Motor neuron (in vitro differentiated cells): ENCODE results near the gene PER1. TPM values are rescaled to one million over a fixed set of nuclear protein-coding genes. Genes with fewer than 3 reads are reported as not detected.

Source experiments
- ATAC-seq, 8 experiments: fragments of 200-7000 bp; cut with Tn5 transposase; replicated peaks in 6 of 8; 2 replicates each; pipeline ENCODE4 v1.8.0; 2021; ENCODE audit warnings: mild to moderate bottlenecking in 8 of 8, moderate library complexity in 8 of 8
- H3K27ac ChIP-seq, 2 donors: fragments of 250-450 bp; sonication (Bioruptor Pico); 2 replicates each; pipeline ENCODE4 v1.9.0; 2021; ENCODE audit warnings: antibody characterized with exemption in 2 of 2, mild to moderate bottlenecking in 2 of 2, moderate library complexity in 1 of 2
- H3K4me1 ChIP-seq, 2 donors: fragments of 250-450 bp; sonication (Bioruptor Pico); replicated peaks in 1 of 2; 2 replicates each; pipeline ENCODE4 v1.6.1; 2021; ENCODE audit warnings: antibody characterized with exemption in 2 of 2, mild to moderate bottlenecking in 2 of 2, moderate library complexity in 1 of 2
- H3K4me3 ChIP-seq, 5 donors: fragments of 250-450 bp; sonication (Bioruptor Pico); 2 replicates each; pipeline ENCODE4 v1.9.0; 2021; ENCODE audit warnings: antibody characterized with exemption in 5 of 5, mild to moderate bottlenecking in 5 of 5, moderate library complexity in 4 of 5
- WGBS, 10 experiments: fragments of 450-650 bp; shearing (Covaris generic); methylation state at CpG; one replicate each; pipeline ENCODE4 v1.0.0; 2022; 5-methylcytosine and 5-hydroxymethylcytosine counted together
- in situ Hi-C, 9 experiments: fragments of 400-800 bp; cut with MboI; loops; one replicate each; pipeline ENCODE4 v1.15.0; 2021; ENCODE audit warnings: low sequenced_read_pairs in 9 of 9, low pct_unique_long_range_greater_than_20kb in 2 of 9; ENCODE audit not compliant: unreplicated experiment in 9 of 9
- total RNA-seq, 8 experiments: library from RNA; unstranded; fragments of 300-600 nt; gene quantifications; 2 replicates each; pipeline versions ENCODE4 v1.2.3 to v1.2.4, GENCODE V29; 2022

Gene PER1, protein sequence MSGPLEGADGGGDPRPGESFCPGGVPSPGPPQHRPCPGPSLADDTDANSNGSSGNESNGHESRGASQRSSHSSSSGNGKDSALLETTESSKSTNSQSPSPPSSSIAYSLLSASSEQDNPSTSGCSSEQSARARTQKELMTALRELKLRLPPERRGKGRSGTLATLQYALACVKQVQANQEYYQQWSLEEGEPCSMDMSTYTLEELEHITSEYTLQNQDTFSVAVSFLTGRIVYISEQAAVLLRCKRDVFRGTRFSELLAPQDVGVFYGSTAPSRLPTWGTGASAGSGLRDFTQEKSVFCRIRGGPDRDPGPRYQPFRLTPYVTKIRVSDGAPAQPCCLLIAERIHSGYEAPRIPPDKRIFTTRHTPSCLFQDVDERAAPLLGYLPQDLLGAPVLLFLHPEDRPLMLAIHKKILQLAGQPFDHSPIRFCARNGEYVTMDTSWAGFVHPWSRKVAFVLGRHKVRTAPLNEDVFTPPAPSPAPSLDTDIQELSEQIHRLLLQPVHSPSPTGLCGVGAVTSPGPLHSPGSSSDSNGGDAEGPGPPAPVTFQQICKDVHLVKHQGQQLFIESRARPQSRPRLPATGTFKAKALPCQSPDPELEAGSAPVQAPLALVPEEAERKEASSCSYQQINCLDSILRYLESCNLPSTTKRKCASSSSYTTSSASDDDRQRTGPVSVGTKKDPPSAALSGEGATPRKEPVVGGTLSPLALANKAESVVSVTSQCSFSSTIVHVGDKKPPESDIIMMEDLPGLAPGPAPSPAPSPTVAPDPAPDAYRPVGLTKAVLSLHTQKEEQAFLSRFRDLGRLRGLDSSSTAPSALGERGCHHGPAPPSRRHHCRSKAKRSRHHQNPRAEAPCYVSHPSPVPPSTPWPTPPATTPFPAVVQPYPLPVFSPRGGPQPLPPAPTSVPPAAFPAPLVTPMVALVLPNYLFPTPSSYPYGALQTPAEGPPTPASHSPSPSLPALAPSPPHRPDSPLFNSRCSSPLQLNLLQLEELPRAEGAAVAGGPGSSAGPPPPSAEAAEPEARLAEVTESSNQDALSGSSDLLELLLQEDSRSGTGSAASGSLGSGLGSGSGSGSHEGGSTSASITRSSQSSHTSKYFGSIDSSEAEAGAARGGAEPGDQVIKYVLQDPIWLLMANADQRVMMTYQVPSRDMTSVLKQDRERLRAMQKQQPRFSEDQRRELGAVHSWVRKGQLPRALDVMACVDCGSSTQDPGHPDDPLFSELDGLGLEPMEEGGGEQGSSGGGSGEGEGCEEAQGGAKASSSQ (N-terminal part only)
- total RNA-seq, result 10 to 100 TPM; 12.2 to 51.5 (median 27.3) TPM

DNA sequence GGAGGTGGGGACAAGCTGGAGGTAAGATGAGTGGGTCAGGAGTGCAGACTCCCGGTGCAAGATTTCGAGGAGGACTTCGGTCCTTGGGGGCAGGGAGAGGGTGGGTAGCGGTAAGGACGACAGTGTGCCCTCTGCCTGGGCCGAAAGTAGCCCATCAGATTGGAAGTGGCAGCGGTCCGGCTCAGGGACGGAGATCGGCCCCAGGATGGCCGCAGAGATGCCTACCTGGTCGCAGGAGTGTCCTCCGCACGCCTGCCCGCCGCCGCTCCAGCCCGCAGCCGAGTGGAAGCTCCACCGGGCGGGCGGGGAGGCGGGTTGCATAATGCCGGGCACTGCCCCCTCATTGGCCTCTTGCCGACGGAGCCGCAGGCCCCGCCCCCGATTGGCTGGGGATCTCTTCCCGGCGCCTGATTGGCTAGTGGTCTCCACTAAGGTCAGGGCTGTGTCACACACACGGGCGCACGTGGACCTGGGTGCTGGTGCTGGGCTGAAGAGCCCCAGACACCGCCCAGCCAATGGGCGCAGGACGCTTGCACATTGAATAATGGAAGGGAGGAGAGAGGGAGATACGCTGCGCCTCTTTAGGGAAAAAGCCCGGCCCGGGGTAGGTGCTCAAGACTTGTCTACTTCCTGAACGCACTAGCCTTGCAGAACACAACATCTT is at the start of gene PER1:
Gene PER1 (minus strand): TSS at position 293 of the 664 bp plus-strand sequence. CDS start 1,698 bp downstream, outside the sequence.
- ATAC-seq, result peak; percentile 20 to 57 (median 54)
- peaks cover 23 to 33% of the 10 kb centered on the region in 2 donors for H3K4me1 ChIP-seq
- in situ Hi-C loops, result no loop called here
- H3K4me3 ChIP-seq, result peak within 1 kb of the TSS; percentile 48 to 66 (median 56)
- H3K27ac ChIP-seq, result peak within 1 kb of the TSS; percentile 86 to 99
- 0 to 3% (median 0%) methylated on average over 1 to 13 of the region's 42 CpGs; no CpG with 5 or more reads in 6 of the 10 experiments for whole genome bisulfite sequencing, 10 experiments

DNA sequence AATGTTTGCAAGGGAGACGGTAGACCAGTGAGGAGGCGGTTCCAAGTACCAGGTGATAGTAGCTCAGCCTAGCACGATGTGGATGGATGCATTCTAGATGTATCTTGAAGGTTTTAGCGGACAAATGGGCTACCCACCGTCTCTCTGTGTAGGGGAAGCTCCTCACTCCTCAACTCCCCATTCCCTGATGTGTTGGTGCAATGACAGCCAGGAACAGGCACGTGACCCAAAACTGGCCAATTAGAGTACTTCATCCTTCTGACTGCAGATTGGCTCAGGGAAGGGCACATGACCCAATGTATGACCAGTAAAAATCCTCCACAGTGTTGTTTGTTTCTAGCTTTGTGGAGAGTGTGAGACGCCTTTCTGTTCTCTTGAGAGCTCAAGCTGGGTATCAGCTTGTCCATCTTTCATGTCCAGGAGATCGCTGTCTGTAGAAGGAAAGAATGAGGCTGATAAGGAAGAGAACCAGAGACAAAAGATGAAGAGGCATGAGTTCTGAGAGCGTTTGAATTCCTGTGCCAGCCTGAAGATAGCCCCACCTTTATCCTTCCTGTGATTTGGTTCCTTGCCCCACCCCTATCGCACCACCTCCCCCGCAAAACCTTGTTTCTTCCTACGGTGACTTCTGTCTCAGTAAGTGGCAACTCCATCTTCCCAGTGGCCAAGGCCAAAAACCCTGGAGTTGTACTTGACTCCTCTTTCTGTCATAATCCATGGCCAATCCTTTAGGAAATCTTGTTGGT is 40.0 kb upstream of the PER1 start:
- ATAC-seq, result peak in 6 of 8 experiments; percentile 16 to 66 (median 60)
- H3K4me1 ChIP-seq, result peaks cover 7 to 16% of the 10 kb centered on the region in 2 donors
- 0 to 50% (median 8%) methylated on average over 1 to 8 of the region's 12 CpGs for WGBS, 10 experiments
- in situ Hi-C loops, result no loop called here
- H3K27ac ChIP-seq, result peak overlapping the region; percentile 74 to 85
- H3K4me3 ChIP-seq, result peak overlapping the region; percentile 29 to 40 (median 38)

DNA sequence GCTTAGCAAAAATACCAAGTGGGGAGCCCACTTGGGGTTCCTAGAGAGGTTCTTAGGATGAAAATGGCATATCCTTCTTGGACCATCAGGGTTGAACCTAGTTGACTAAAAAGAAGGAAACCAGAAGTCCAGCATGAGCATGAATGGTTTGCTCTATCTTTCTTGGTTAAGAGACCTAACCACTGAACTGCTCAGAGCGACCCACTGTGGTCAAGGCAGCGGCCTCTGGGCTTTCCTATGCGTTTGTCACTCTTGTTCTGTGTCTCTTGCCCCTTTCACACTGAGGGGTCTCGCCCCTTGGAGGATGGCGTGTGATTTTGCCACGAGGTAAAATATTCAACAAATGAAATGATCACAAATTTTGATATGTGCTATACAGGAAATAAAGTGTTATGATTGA is 38.3 kb upstream of the PER1 start:
- H3K4me1 ChIP-seq, result peaks cover 7 to 16% of the 10 kb centered on the region in 2 donors
- peak overlapping the region; percentile 1 to 45 for H3K27ac ChIP-seq
- WGBS, 10 experiments, result 6 to 90% (median 40%) methylated on average over 2 to 6 of the region's 6 CpGs; no CpG with 5 or more reads in 2 of the 10 experiments
- peak overlapping the region; percentile 78 to 99 (median 85) for H3K4me3 ChIP-seq
- no peak for ATAC-seq
- in situ Hi-C loops, result no loop called here

DNA sequence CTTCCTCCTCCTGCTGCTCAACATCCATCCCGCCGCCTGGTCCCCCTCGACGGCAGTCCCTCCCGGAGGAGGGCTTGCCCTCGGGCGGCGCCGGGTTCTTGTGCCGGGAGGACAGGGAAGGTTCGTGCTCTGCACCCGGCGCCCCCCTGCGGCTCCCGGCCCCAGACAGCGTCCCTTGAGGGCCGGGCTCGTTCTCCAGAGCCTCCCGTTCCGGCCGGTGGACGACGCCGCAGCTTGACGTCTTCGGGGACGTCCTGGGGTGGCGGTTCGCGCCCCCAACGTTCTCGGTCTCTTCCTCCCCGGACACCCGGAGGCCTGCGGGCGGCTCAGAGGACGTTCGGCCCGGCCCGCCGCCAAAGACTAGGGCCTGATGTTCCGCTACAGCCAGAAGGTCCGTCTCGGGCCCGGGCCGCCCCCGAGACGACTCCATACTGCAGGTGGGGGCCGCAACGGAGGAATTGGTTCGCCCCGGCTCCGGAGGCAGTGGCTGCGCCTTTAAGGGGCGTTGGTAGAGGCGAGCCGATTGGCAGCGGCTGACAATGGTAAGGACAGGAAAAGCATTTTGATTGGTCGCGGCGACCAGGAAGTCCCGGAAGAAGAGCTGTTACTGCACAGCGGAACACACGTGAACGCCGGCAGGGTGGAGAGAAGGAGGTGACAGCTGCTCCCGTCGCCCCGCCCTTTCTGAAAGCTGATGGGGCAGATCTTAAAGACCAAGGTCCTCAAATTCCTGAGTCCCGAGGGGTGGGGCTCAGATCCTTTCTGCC is 37.7 kb upstream of the PER1 start, which contains the start of gene BORCS6:
Gene BORCS6 (minus strand): TSS at position 470 of the 767 bp plus-strand sequence. CDS start 40 bp downstream, at position 430.
- Histone ChIP-seq H3K27ac (peak within 1 kb of the TSS; percentile 83 to 87), H3K4me1 (peaks cover 7 to 16% of the 10 kb centered on the region in 2 donors), H3K4me3 (peak within 1 kb of the TSS; percentile 78 to 99 (median 85))
- in situ Hi-C loops, result no loop called here
- WGBS, 10 experiments, result 0 to 2% (median 0%) methylated on average over 1 to 10 of the region's 70 CpGs; no CpG with 5 or more reads in 6 of the 10 experiments
- peak; percentile 46 to 64 (median 58) for ATAC-seq

DNA sequence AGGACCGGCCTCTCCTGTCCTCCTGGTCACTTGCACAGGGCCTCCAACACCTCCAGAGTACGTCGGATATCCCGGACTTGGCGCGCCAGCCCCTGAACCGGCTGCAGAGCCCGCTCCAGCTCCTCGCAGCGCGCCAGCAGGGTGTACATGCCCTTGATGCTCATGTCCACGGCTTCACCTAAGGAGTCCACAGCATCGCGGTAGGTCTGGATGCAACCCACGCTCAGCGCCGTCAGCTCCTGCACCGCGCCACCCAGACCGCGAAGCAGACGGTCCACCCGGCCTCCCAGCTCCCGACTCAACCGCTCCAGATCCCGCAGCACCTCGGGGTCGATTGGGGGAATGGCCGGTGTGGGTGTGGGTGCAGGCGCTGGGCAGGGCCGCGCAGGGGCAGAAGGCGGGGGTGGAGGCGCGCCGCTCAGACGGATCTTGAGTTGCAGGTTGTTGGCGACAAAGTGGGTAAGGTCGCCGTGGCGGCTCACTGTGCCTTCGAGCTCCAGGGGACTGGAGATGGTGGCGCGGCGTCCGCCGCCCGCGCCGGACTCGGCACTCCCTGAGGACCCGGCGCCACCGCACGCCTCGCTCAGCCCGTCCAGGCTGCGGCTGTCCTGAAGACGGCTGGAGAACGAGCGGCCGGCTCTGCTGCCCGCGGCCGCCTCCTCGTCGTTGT is 37.0 kb upstream of the PER1 start:
- ATAC-seq, result no peak
- 10 to 42% (median 40%) methylated on average over 2 to 3 of the region's 67 CpGs; no CpG with 5 or more reads in 7 of the 10 experiments for WGBS, 10 experiments
- in situ Hi-C loops, result no loop called here
- H3K4me3 ChIP-seq, result peak overlapping the region; percentile 78 to 99 (median 85)
- peak overlapping the region; percentile 83 to 87 for H3K27ac ChIP-seq
- peaks cover 7 to 16% of the 10 kb centered on the region in 2 donors for H3K4me1 ChIP-seq

DNA sequence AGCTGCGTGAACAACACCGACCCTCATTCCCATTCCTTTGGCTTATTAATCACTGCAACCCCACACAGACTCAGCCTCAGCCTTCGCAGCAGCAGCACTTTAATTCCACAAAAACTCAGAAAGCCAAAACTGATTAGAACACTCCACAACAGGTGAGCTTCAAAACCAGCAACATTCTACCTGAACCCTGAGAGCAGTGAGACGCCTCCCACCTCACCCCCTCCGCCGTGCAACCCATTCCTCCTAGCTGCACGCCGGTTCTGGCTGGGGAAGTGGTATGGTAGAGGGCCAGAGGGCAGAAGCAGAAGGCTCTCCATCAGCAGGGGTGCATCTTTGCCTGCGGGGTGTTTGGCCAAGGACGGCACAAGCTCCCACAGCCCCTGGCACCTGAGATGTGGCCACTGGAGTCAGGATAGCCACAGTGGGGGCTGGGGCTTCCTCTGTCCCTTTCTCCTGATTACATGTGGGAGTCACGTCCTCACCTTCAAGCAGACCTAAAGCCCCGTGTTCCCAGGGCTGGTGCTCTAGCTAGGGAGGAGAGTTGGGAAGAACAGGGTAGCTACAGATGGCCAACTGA is 36.1 kb upstream of the PER1 start:
- in situ Hi-C loops, result no loop called here
- Histone ChIP-seq H3K4me3 (peak overlapping the region; percentile 78 to 99 (median 85)), H3K4me1 (peaks cover 7 to 16% of the 10 kb centered on the region in 2 donors), H3K27ac (no peak overlapping the region)
- ATAC-seq, result no peak
- 40 to 41% methylated on average over 4 to 5 of the region's 12 CpGs; no CpG with 5 or more reads in 8 of the 10 experiments for WGBS, 10 experiments

DNA sequence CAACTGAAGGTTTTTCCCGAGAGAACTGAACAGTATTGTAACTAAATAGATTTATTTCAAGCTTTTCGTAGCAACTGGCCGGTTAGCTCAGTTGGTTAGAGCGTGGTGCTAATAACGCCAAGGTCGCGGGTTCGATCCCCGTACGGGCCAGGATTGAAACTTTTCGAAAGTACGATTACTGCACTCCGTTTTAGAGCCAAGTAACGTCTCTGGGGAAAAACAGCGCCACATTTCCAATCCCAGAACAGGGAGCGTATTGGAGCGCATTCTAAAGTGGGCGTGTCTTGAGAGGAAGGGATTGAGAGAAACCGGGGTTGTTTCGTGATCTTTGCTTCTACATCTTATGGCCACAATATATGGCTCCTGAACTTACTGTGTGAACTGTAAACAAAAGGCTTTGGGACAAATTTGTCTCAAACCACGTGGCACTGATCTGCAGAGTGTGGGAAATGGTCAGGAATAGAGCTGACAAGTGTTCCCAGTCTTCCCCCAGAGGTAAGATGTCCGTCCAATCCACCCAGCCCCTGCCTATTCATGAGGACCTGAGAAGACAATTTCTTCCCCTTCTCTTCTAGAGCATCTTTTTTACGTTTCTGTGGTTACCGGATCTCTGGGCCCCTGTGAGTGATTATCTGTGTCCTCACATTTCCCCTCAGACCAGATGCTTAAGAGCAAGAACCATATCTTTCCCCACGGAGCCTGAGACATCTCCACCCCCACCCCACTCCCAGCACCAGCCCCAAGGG is 35.5 kb upstream of the PER1 start:
- Histone ChIP-seq H3K4me1 (peaks cover 7 to 14% of the 10 kb centered on the region in 2 donors), H3K27ac (peak overlapping the region in 1 of 2 donors; percentile 88), H3K4me3 (peak overlapping the region; percentile 78 to 99 (median 85))
- ATAC-seq, result peak; percentile 37 to 57 (median 46)
- WGBS, 10 experiments, result 0 to 3% (median 1%) methylated on average over 4 to 24 of the region's 25 CpGs; no CpG with 5 or more reads in 1 of the 10 experiments
- in situ Hi-C loops, result no loop called here

DNA sequence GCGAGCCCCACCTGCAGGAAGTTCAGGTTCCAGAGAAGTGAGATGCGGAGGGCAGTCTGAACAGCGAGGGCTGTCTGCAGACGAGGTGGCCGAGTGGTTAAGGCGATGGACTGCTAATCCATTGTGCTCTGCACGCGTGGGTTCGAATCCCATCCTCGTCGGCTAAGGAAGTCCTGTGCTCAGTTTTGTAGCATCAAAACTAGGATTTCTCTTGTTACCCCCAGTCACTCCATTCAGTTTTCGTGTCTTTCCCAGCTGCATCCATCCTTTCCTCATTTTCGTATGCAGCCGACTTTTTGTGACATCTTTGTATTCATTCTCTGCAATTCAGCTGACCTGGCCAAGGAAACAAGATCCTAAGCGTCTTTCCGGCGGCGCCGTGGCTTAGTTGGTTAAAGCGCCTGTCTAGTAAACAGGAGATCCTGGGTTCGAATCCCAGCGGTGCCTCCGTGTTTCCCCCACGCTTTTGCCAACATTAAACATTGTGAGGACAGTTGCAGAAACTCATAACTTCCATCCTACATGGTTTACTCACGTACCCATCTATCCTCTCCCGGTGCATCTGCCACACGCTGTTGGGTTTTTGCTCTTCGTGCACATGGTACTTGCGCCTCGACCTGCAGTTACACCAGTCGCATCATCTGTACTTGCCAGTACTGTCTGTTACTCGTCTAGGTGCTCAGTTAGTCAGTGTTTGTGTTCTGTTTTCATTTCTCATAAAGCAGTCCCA is 34.7 kb upstream of the PER1 start:
- ATAC-seq, result peak; percentile 33 to 67 (median 58)
- Histone ChIP-seq H3K4me3 (peak overlapping the region; percentile 78 to 97 (median 85)), H3K4me1 (peaks cover 7 to 11% of the 10 kb centered on the region in 2 donors), H3K27ac (peak overlapping the region; percentile 77 to 88)
- WGBS, 10 experiments, result 0 to 2% (median 0%) methylated on average over 1 to 26 of the region's 32 CpGs
- in situ Hi-C loops, result no loop called here

DNA sequence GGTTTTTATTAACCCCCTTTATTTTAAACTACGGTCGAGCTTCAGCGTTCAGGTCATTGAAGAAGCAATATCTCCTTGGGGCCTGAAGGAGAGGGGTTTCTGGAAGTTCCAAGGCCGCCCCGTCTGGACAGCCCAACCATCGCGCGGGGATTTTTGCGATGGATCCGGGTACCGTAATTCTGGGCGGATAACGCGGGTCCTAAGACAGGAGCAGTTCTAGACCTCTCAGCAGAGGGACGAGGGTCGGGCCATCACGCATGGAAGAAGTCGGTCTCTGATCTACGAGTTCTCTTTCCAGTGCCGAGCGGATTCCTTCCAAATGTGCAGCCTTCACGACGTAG is 34.2 kb upstream of the PER1 start:
- ATAC-seq, result no peak
- in situ Hi-C loops, result no loop called here
- WGBS, 10 experiments, result 0 to 3% (median 0%) methylated on average over 1 to 13 of the region's 23 CpGs; no CpG with 5 or more reads in 5 of the 10 experiments
- Histone ChIP-seq H3K27ac (peak overlapping the region; percentile 77 to 88), H3K4me3 (peak overlapping the region; percentile 78 to 97 (median 85)), H3K4me1 (peaks cover 4 to 6% of the 10 kb centered on the region in 2 donors)
